Measurements from ENCODE around the gene RABGAP1L.

The RABGAP1L gene

GRCh38 chr1:174932587-174932986 lies 773.3 kb downstream of the RABGAP1L start:
- no peak for TF ChIP-seq CTCF (conservative IDR thresholded peaks at IDR 0.05; ENCODE audit: low read depth)

GRCh38 chr1:174935961-174936727 lies 776.8 kb downstream of the RABGAP1L start:
- ChIA-PET POLR2A (ENCODE audit: low non-redundant PET) (no interaction called here), CTCF (interaction anchor here (0.5 kb wide), 1 partner anchor 1042 kb away, joined by 4 read pairs; no protein-coding TSS in a partner anchor)
- no peak for DNase-seq (ENCODE audit: low spot score)
- H3K27ac ChIP-seq = no peak overlapping the region
- TF ChIP-seq CTCF (conservative IDR thresholded peaks at IDR 0.05; ENCODE audit: low read depth) = no peak

More at GRCh38 chr1:174932587-174932986, 773.3 kb downstream of the RABGAP1L start:
- POLR2A ChIA-PET (ENCODE audit: low non-redundant PET) = no interaction called here
- no peak overlapping the region for H3K27ac ChIP-seq
- DNase-seq (ENCODE audit: low spot score) = no peak
- CTCF ChIA-PET = interaction anchor here (0.5 kb wide), 1 partner anchor 823 kb away, joined by 3 read pairs; no protein-coding TSS in a partner anchor

- no peak overlapping the region for H3K27ac ChIP-seq
- no peak for TF ChIP-seq CTCF (conservative IDR thresholded peaks at IDR 0.05; ENCODE audit: low read depth)
- no peak for DNase-seq (ENCODE audit: low spot score)
- POLR2A ChIA-PET (ENCODE audit: low non-redundant PET) = no interaction called here
- CTCF ChIA-PET = no interaction called here
These were observed 779.1 kb downstream of the RABGAP1L start for GRCh38 chr1:174938281-174939007.

- POLR2A ChIA-PET (ENCODE audit: low non-redundant PET) = no interaction called here
- H3K27ac ChIP-seq = no peak overlapping the region
- no peak for DNase-seq (ENCODE audit: low spot score)
- no peak for TF ChIP-seq CTCF (conservative IDR thresholded peaks at IDR 0.05; ENCODE audit: low read depth)
- CTCF ChIA-PET = interaction anchor here (0.8 kb wide), 1 partner anchor 60 kb away, joined by 8 read pairs; no protein-coding TSS in a partner anchor
These were observed 780.6 kb downstream of the RABGAP1L start for GRCh38 chr1:174939775-174940545.

GRCh38 chr1:174940646-174941175 lies 781.4 kb downstream of the RABGAP1L start:
- no peak for DNase-seq (ENCODE audit: low spot score)
- no peak overlapping the region for H3K27ac ChIP-seq
- CTCF ChIA-PET = interaction anchor here (0.6 kb wide), 2 partner anchors 42 to 158 kb away, joined by 3 to 4 read pairs; no protein-coding TSS in a partner anchor
- TF ChIP-seq CTCF (conservative IDR thresholded peaks at IDR 0.05; ENCODE audit: low read depth) = no peak
- POLR2A ChIA-PET (ENCODE audit: low non-redundant PET) = no interaction called here

All from RWPE1 (cell line).